Activated effector memory CD4-positive, alpha-beta T cell treated with anti-CD3 and anti-CD28 coated beads, Interleukin-2, amount 50 U/mL, for 16 hours (primary cell): ENCODE data around the gene TTLL12.

Experiments used
- DNase-seq: peaks from one replicate; pipeline ENCODE4 v3.0.0-alpha.2; 2020

The TTLL12 gene

DNA sequence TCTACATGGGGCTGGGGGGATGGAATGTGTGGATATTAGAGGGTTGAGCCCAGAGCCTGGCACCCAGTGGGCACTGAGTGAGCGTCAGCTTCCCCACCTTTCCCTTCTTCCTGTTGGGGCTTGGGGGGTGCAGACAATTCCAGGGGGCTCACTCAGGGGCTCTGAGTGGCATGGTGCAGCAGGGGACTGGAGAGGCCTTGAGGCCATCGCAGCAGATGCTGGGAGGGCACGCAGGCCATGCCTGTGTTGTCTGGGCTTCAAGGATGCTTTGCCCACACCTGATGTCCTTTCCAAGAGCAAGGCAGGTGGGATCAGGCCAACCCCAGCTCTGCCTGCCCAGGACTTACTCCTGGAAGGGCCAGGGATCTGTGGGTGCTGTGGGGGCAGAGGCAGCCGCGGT lies 11.2 kb upstream of the TTLL12 start:
- DNase-seq, result no peak

DNA sequence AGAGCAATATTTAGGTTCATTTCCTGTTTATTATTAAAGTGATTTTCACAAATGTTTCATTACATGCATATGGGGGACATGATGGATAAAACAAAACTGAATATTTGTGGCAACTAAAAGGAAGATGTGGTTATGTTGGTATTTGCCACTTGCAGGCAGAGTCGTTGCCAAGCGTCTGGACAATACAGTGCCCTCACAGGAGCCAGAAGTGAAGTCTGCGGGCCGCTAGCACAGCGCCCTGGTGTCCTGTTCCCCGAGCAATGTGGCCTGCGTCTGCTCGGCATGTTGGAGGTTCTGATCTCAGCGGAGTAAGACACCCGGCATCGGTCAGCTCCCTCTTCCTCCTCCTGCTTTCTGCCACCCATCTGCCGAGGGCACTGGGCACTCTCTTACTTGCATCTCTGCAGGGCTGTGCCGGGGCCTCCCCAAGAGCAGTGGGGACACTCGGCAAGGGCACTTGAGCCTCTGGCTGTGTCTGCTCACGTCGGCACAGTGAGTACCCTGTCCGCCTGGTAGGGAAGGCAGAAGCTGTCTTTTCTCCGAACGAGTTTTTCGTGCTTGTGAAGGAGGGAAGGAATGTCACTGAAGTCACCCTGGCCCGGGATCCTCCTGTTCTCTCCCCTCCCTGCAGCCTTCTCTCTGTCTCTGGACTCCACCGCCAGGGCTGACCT lies 10.5 kb upstream of the TTLL12 start:
- no peak for DNase-seq

DNA sequence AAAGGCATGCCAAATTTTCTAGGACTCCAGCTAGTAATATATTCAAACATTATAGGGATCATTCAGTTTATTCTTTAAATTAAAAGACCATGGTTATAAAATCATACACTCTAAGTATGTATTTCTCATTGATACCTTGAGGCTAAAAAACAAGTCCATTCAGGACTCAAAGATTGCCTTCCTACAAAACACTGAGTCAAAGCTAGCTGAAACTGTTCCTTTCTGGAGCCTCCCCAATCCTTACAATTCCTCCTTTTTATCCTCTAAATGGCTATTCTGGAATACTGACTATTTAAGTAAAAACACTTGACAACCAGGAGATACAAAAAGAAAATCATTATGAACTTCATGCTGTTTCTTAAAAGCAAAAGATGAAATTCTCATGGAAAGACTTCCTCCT lies 4.9 kb upstream of the TTLL12 start:
- no peak for DNase-seq

DNA sequence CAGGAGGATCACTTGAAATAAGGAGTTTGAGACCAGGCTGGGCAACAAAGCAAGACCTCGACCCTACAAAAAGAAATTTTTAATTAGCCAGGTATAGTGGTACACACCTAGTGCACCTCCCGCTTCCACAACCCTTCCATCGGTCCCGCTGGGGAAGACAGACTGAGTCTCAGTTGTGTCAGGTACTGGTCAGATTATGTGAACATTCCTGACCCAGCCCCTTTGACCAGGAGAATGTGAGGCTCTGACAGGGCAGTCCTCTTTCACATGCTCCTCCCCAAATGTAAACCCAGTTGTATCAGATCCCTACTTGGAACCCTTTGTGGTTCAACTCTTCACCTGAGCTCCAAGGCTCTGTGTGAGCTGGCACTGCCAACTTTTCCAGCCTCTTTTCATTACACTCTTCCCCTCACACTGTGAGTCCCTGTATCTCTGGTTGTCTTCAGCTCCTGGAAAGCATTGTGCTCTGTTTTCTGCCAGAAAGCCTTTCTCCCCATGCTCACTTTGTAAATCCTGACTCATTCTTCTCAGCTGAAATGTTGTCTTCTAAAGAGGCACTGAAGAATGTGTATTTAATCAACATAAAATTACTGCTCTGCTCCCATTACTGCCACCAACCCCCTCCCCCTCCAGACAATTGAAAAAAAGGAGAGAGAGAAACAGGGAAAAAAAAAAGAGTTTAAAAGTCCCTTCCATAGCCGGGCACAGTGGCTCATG lies 2.1 kb upstream of the TTLL12 start:
- DNase-seq, result no peak

DNA sequence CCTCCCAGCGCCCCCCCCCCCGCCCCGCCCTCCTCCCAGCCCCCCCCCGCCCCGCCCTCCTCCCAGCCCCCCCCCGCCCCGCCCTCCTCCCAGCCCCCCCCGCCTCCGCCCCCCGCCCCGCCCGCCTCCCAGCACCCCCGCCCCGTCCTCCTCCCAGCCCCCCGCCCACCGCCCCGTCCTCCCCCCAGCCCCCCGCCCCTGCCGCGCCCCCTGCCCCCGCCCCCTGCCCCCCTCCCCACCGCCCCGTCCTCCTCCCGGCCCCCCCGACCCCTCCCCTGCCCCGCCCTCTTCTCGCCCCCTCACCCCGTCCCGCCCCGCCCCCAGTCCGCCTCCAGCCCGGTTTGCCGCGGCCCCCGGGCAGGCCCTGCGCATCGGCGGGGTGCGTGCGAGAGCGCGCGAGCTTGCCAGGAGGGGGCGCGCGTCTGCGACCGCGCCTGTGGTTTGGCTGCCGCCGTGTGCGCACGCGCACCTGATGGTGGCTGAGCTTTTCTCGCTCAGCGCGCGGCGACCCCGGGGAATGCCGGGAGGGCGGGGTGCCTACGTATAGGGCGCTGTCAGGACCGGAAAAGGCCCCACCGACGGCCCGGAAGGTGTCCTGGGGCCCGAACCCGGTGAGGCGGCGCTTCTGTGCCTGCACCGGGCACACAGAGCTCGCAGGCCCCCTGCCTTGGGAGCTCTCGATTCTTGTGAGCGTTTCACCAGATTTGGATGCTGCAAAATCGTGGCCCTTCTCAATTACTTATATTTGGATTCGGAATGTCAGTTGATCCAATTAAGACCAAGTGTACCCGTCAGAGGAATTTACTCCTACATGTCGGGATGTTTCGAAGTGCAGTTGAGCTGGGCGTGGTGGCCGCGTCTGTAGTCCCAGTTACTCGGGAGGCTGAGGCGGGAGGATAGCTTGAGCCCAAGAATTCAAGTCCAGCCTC lies 501 bp upstream of the TTLL12 start:
- DNase-seq, result peak; percentile 99

DNA sequence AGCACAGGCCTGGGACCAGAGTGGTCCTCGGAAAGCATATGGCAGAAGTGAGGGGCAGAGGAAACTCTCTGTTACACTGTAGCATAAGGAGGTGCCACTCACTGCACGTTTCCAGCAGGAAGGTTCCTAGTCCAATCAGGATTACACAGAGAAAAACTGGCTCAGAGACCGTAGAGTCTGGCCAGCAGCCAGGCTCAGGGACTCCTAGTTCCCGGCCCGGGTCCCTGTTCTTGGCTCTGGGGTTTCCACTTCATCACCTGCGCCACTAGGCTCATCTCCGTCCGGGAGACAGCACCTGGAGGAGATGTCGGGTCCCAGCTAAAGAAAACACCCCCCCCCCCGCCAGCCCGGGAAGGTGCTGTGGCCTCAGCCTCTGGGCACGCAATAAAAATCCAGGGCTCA lies 1.1 kb downstream of the TTLL12 start:
- DNase-seq, result no peak

DNA sequence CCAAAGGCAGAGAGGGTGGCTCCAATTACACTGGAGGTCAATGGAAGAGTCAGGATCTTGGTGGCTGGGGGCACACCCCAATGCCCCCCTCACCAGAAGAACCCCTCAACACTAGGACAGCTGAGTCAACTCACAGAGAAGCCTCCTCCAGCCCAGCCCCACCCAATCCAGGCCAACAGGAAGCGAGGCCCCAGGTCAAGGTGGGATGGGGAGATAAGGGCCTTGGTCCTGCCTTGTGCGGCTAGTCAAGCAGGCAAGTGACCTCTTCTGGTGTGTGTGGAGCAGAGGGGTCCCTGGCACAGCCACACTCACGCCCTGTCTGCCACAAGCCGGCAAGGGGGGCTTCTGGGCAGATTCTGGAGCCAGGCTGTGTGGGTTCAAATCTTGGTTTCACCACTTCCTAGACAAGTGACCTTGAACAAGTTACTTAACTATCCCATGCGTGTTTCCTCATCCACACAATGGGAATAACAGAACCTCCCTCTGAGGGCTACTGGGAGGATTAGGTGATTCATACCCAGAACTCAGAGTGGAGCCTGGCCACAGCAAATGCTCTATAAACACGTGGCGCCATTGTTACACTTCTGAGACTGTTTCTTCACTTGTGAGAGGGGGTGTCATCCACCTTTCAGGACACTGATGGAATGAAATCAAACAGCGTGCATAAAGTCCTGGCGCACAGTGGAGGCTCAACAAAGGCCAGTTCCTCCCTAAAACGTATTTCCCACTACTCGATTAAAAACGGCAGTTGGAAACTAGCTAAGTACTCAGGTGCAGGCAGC lies 3.2 kb downstream of the TTLL12 start:
- no peak for DNase-seq

DNA sequence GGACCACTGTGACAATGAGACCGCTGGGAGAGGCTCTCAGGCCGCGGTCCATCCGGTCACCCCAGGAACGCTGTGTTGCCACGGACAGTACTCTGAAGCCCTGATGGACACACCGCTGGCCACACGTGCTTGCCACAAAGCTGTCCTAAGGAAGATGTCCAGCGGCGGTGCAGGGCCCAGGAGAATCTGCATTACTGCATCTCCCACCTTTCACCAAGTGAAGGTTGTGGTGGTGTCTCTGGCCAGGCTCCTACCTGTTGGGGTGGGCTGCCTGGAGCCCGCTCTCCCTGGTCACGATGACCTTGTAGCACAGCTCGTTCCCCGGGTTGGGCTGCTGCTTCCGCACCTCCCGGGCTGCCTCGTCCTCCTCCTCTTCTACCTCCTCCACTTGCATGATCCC lies 4.2 kb downstream of the TTLL12 start:
- DNase-seq, result no peak

DNA sequence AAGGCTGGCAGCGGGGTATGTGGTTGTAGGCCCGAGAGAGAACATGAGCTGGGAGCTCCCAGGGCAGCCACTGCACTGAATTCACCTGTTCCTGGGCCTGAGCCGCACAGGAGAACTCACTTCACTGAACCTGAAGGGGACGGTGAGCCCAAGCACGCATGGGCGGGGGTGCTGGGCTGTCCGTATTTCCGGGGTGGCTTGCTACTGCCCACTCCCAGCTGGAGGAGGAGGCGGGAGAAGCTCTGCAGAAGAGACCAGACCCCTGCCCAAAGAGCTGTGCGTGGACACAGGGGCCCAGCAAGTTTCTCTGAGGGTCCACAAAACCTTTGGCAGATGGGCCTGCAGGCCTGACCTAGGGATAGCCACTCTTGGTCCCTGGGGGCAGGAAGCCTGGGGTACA lies 4.8 kb downstream of the TTLL12 start:
- DNase-seq, result no peak

DNA sequence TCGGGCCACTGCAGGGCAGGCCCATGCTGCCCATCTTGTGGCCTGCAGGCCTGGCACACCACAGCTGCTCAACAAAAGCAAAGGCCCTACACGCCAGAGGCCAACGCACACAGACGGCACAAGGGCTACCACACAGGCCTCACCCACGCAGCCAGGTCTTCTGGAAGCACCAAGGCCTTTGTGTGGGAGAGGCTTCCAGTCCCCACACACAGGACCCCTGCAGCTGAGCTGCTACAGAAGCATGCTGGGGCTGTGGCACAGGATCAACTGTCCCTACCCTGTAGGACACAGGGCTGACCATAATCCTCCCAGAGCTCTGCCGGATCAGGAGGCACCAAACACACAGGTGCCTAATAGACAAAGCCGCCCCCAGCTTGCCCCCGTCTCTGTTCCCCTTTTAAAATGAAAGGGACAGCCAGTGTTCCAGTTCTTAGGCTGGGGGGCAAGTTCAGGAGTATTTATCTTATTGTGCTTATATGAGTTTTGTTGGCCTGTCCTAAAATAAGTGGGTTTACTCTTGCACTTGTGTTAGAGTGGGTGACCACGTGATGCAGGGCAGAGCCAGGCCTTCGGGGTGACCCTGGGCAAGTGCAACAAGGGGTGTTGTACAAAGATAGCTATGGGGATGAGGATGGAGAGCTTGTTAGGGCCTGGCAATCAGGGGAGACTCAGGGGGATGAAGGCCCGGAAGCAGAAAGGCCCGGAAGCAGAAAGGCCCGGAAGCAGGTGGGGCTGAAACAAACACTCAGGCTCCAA lies 5.4 kb downstream of the TTLL12 start:
- DNase-seq, result no peak

DNA sequence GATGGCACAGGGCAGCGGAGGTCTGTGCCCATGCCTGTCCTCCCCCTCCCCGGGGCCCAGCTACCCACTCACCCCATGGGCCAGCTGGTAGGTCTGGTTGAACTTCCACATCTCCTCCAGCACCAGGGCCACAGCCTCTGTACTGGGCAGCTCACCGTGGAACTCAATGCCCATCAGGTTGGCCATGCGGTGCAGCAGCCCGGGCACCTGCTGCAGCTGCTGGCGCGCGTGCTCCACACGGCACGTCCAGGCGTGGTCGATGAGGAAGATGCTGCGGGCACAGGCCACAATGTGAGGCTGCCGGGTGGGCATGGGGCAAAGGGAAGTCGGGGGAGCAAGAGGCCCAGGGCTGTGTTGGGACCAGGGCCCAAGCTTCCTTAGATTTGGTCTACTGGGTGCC lies 6.3 kb downstream of the TTLL12 start:
- DNase-seq, result no peak

DNA sequence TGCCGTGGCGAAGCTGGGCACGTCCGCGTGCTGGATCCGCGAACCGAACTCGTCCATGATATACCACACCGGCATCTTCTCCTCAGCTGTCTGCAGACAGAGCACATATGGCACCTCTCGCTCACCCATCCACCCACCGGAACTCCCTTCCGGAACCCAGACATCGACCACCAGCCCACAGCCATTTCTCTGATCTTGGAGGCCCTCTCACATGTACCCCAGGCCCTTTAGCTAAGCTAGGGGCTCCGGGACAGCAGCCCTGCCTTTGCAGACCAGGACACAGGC lies 7.1 kb downstream of the TTLL12 start:
- no peak for DNase-seq

DNA sequence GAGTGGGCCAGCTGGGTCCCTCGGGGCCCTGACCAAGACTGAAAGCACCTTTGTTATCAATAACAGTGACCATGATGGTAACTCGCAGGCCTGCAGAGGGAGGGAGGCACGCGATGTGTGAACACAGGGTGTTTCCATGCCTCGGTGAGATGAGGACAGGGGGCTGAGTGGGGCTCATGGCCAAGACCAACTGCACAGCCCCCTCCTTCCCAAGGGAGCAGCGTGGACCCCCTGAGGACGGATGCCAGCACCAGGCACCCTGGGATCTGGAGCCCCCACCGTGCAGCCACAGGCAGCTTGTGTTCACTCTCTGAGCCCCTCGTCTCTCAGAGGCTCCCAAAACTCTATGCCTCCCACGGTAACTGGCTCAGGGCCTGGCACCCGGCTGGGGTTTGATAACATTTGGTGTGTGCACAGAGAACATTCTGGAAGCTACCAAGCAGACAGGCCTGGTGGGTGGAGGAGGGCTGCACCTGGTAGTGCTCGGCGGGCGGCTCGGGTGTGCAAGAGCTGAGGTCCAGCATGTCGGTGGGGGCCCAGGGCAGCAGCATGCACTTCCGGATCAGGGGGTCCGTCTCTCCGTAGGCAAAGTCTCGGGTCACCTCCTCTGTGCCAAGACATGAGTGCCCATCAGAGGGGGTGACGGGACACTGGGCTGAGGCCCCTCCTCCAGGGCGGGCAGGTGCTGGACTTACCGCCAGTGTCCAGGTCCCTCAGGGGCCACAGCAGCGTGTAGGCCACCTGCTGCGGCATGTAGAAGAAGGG lies 7.6 kb downstream of the TTLL12 start:
- DNase-seq, result no peak

DNA sequence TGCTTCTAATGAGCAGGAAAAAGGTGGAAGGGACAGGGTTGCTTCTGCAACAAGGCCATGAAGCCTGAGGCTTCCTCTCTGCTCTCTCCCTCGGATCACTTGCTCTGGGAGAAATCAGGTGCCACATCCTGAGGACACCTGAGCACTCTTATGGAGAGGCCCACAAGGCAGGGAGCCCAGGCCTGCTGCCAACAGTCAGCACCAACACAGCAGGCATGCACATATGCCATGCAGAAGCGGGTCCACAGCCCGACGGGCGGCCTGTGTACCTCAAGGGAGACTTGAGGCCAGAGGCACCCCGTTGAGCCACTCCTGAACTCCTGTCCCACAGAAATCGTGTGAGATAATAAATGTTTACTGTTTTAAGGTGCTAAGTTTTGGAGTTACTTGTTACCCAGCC lies 9.5 kb downstream of the TTLL12 start:
- no peak for DNase-seq

DNA sequence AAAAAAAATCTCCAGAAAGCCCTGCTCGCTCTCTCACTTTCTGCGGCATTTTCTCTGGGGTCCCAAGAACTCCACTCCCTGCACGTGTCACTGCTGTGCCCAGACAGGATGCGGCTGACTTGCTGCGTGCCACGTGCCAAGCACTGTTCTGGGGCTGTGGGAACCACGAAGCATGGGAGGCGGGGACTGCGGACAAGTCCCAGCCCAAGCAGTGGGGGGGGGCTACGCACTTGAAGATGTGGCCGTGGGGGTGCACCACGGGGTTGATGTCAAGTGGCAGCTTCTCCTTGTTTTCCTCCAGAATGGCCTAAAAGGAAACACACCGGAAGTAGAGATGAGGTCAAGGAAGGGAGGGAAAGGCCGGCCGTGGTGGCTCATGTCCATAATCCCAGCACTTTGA lies 10.8 kb downstream of the TTLL12 start:
- DNase-seq, result no peak

DNA sequence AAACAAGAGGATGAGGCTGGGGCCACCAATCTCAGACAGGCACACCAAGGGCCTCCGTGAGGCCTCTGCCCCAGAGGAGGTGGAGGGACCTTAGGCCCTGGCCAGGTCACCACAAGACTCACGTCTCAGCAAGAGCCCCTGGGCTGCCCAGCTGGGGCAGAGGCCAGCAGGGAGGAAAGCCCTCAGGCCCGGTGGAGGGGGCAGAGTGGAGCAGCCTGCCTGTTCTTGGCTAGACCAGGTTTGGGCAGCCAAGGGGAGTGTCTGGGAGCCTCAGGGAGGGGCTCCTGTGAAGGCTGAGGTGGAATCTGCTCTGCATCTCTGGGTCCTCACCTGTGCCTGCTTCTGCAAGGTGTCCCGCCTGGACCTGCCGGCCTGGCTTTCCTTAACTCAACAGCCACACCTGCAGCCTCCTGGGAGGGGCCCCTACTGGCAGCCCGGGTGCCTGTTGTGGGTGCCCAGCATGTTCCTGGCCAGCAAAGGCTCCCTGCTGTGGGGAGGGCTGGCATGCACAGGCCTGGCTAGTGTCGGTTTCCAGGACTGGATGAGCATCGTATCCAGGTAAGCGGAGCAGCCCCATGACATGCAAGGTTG lies 11.9 kb downstream of the TTLL12 start:
- DNase-seq, result no peak

DNA sequence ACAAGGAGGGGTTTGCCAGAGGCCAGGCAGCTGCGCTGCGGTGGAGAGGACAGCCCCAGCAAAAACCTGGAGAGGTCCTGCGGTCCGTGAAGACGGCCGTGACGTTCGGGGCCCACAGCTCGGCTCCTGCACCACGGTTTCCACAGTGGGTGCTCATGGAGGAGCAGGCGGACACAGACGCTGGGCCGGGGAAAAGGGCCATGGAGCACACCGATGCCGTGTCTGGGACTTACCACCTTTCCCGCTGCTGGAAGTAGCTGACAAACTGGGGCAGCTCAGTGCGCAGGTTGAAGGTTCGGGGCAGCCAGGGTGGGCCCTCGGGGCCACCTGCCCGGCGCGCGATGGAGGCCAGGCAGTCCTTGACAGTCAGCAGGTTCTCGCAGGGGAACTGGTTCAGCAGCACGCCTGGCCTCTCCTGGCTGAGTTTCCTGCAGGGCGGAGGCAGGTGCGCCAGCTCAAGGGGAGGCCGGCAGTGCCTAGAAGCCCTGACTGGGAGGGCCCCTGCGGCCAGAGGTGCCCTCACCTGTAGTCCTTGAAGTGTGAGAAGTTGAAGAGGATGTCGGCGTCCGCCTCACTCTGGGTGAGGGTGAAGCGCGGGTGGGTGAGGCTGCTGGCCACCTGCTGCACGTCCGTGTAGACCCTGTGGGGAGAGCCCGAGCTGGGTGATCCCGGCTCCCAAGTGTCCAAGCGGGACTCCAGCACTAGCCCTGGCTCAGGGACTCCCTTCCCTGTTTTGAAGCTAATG lies 12.8 kb downstream of the TTLL12 start:
- no peak for DNase-seq

DNA sequence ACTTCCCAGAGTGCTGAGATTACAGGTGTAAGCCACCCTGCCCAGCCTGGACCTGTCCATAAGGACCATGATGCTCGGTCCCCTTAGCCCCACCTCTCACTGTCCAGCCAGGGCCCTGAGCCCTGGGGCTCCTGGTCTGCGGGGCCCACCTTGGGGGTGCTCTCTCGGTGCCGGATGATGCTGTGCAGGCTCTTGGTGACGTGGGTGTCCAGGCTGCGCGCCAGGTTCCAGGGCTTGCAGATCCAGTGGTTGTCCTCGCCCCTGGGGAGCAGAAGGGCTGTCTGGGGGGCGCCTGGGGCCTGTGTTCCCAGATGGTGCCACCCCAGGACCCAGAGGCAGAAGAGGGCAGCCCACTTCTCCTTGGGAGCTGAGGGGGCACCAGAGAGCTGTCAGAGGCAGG lies 13.4 kb downstream of the TTLL12 start:
- no peak for DNase-seq

DNA sequence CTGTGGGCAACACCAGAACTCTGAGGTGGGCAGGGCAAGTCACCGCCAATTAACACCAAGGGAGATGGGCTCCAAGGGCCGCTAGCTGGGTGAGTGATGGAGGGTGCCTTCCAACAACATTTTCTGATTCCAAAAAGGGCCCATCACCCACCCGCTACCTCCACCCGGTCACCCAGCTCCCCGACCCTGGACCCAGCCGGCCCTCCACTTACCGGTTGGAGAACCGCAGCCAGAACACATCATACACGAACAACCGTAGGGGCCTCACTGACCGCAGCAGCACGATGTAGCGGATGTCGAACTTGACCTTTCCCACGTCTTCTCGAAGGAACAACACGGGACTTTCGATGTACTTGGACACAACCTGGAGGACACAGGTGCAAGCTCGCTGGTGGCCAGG lies 14.7 kb downstream of the TTLL12 start:
- no peak for DNase-seq

DNA sequence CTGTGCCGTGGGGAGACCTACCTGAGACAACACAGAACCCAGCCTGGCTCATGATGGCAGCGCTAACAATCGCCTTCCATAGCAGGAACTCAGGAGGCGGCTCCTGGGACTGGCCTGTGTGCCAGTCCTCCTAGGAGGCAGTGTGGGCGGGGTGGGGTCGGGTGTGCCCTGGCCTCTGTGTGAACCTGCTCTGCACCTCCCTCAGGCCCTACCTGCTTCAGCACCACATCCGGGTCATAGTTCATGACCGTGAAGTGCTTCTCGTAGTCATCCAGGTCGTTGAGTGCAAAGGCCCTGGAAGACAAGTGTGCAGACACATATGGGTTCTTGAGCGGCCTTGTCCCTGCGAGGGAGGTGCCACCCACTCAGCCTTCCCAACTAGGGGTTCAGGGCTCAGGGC lies 15.3 kb downstream of the TTLL12 start:
- DNase-seq, result no peak
